ENCODE results near the gene PRRG4. TPM values are rescaled to one million over a fixed set of nuclear protein-coding genes. Genes with fewer than 3 reads are reported as not detected.

Gene PRRG4
- total and polyA plus RNA-seq, 2 of the 13 experiments (the other 11 are each of a cell fraction or from before 2014, with no cell fraction given) = 0.24 to 0.95 TPM

GRCh38 chr11:32851251-32851650 is 21.5 kb downstream of the PRRG4 start:
- Histone ChIP-seq H2AFZ (ENCODE audit: low read length) (no peak overlapping the region), H3K36me3 (replicated peaks in 1 of 2; ENCODE audit: control insufficient read depth in 1 of 2, insufficient read depth in 2 of 2, low read length in 2 of 2) (no peaks in the 10 kb centered on the region), H3K4me1 (ENCODE audit: insufficient read depth, low read length) (no peaks in the 10 kb centered on the region), H3K27ac (ENCODE audit: extremely low read length, insufficient read depth, low read length) (no peak overlapping the region), H3K27me3 (ENCODE audit: control insufficient read depth in 1 of 2, insufficient read depth in 2 of 2, low read length in 2 of 2) (no peaks in the 10 kb centered on the region), H3K9me3 (ENCODE audit: low read length) (no peaks in the 10 kb centered on the region), H4K20me1 (ENCODE audit: insufficient read depth, low read length) (no peaks in the 10 kb centered on the region), H3K9ac (ENCODE audit: insufficient read depth, low read depth, low read length) (no peak overlapping the region), H3K79me2 (ENCODE audit: insufficient read depth, low read length) (no peaks in the 10 kb centered on the region), H3K4me2 (ENCODE audit: low read depth, low read length) (no peak overlapping the region), H3K4me3 (replicated peaks in 1 of 3; ENCODE audit: insufficient read depth in 1 of 3, low read depth in 2 of 3, low read length in 3 of 3) (no peak overlapping the region)
- BruUV-seq (replicated peaks) = no TSS peak
- CTCF ChIA-PET (ENCODE audit: low intra/inter-chr PET ratio, low total read pairs) = no interaction called here
- TF ChIP-seq KLF13 (CRISPR knock-in tag; IDR thresholded peaks at IDR 0.05) = no peak
- no peak for TF ChIP-seq MAX (IDR thresholded peaks at IDR 0.05)
- TF ChIP-seq ZNF337 (CRISPR knock-in tag; IDR thresholded peaks at IDR 0.05; ENCODE audit: borderline replicate concordance, low read depth) = no peak
- TF ChIP-seq GABPB1 (CRISPR knock-in tag; IDR thresholded peaks at IDR 0.05) = no peak
- no peak for TF ChIP-seq NCOA1 (CRISPR knock-in tag; IDR thresholded peaks at IDR 0.05)
- no peak for TF ChIP-seq NR2F1 (CRISPR knock-in tag; IDR thresholded peaks at IDR 0.05)
- TF ChIP-seq RNF2 (conservative IDR thresholded peaks at IDR 0.05; ENCODE audit: low read depth) = no peak
- no peak for TF ChIP-seq HNRNPH1 (optimal IDR thresholded peaks at IDR 0.05; ENCODE audit: low read depth, low read length)
- TF ChIP-seq, protein P1, sequence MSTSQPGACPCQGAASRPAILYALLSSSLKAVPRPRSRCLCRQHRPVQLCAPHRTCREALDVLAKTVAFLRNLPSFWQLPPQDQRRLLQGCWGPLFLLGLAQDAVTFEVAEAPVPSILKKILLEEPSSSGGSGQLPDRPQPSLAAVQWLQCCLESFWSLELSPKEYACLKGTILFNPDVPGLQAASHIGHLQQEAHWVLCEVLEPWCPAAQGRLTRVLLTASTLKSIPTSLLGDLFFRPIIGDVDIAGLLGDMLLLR (CRISPR knock-in tag; IDR thresholded peaks at IDR 0.05) = no peak
- no peak for TF ChIP-seq ZBTB25 (CRISPR knock-in tag; IDR thresholded peaks at IDR 0.05)
- TF ChIP-seq ZSCAN20 (CRISPR knock-in tag; IDR thresholded peaks at IDR 0.05; ENCODE audit: borderline replicate concordance) = no peak
- no peak for TF ChIP-seq TBX2 (CRISPR knock-in tag; IDR thresholded peaks at IDR 0.05; ENCODE audit: borderline replicate concordance)
- POLR2A ChIA-PET = no interaction called here
- intact Hi-C loops (cut with micrococcal nuclease; ENCODE audit: unreplicated experiment) = no loop called here
- FAIRE-seq = no peak
- no peak for DNase-seq (ENCODE audit: low spot score)
- in situ Hi-C loops (cut with HindIII; ENCODE audit: extremely low pct_ligation_motif_present, low pct_unique_long_range_greater_than_20kb) = no loop called here
- WGBS (ENCODE audit: low lambda C conversion rate) = 5% methylated on average over 1 of the region's 1 CpG
- ATAC-seq = no peak
